Panc1 (cell line): ENCODE results near the gene ABCG2. TPM values are rescaled to one million over a fixed set of nuclear protein-coding genes. Genes with fewer than 3 reads are reported as not detected.

Experiments used
- ATAC-seq: fragments of 200-7000 bp; cut with Tn5 transposase; 2 replicates; pipeline ENCODE4 v1.9.1; 2020; ENCODE audit warnings: mild to moderate bottlenecking, moderate library complexity
- BruUV-seq: library from RNA; stranded (reverse); fragments of 400-500 nt; replicated peaks from 2 replicates; lab custom pipeline; 2021; lab: Mats Ljungman, UMichigan
- CTCF ChIA-PET: fragments of 300-600 bp; sonication (Branson Sonifier 250); formaldehyde crosslinking; loops from one replicate; lab custom pipeline; 2022; ENCODE audit warnings: antibody characterized with exemption; lab: Charles Lee
- POLR2A ChIA-PET: fragments of 300-600 bp; sonication (Branson Sonifier 250); formaldehyde crosslinking; loops from one replicate; lab custom pipeline; 2022; ENCODE audit warnings: antibody characterized with exemption; lab: Charles Lee
- DNase-seq: peaks from one replicate; pipeline ENCODE4 v3.0.0-alpha.2; 2010; ENCODE audit warnings: low read depth, low spot score
- H3K27ac ChIP-seq: 2 replicates; pipeline ENCODE4 v1.5.1; 2011; ENCODE audit warnings: mild to moderate bottlenecking, low read length, inconsistent platforms
- H3K27me3 ChIP-seq: fragments of 200-500 bp; sonication (Bioruptor generic); 2 replicates; pipeline ENCODE4 v1.6.0; 2014; ENCODE audit warnings: low read length, inconsistent platforms; ENCODE audit not compliant: control insufficient read depth, insufficient read depth
- H3K36me3 ChIP-seq: fragments of 200-500 bp; sonication (Bioruptor generic); 2 replicates; pipeline ENCODE4 v1.5.1; 2014; ENCODE audit warnings: inconsistent platforms, mild to moderate bottlenecking, low read length, moderate library complexity; ENCODE audit not compliant: control insufficient read depth, insufficient read depth
- H3K4me1 ChIP-seq: 2 replicates; pipeline ENCODE4 v1.5.1; 2011; ENCODE audit warnings: inconsistent platforms, mild to moderate bottlenecking, low read length, moderate library complexity; ENCODE audit not compliant: control insufficient read depth, insufficient read depth
- H3K4me3 ChIP-seq, 2 experiments: 2 replicates each; pipeline ENCODE4 v1.5.1; 2011 to 2012; ENCODE audit warnings: low read depth in 2 of 2, low read length in 2 of 2, mild to moderate bottlenecking in 2 of 2, inconsistent platforms in 1 of 2, moderate library complexity in 1 of 2
- H3K9me3 ChIP-seq: fragments of 200-500 bp; sonication (Bioruptor generic); 2 replicates; pipeline ENCODE4 v1.5.1; 2014; ENCODE audit warnings: low read depth, mild to moderate bottlenecking, inconsistent platforms, low read length, moderate library complexity; ENCODE audit not compliant: control insufficient read depth, insufficient read depth
- CTCF ChIP-seq: fragments of 450-650 bp; IDR thresholded peaks from 2 replicates; pipeline ENCODE4 v1.5.1; 2017; ENCODE audit warnings: mild to moderate bottlenecking
- POLR2AphosphoS5 ChIP-seq: IDR thresholded peaks from 2 replicates; pipeline ENCODE4 v1.6.1; 2012; ENCODE audit warnings: mild to moderate bottlenecking, low read depth, low read length, moderate library complexity
- REST ChIP-seq, 2 experiments: IDR thresholded peaks; 2 replicates each; pipeline ENCODE4 v1.6.1; 2011 to 2012; ENCODE audit warnings: low read depth in 2 of 2, control low read depth in 1 of 2, low read length in 1 of 2, mild to moderate bottlenecking in 1 of 2, moderate library complexity in 1 of 2; ENCODE audit not compliant: insufficient read depth in 1 of 2
- SIN3A ChIP-seq: IDR thresholded peaks from 2 replicates; pipeline ENCODE4 v1.6.1; 2012; ENCODE audit warnings: low read depth, mild to moderate bottlenecking, low read length, moderate library complexity, borderline replicate concordance; ENCODE audit not compliant: insufficient read depth
- TCF7L2 ChIP-seq: IDR thresholded peaks from 2 replicates; pipeline ENCODE4 v1.6.1; 2011; ENCODE audit warnings: mild to moderate bottlenecking, low read depth, low read length, inconsistent platforms
- in situ Hi-C: cut with HindIII; loops from 2 replicates; pipeline ENCODE4 v1.10.0; 2016; ENCODE audit warnings: low sequenced_read_pairs, low pct_unique_long_range_greater_than_20kb
- intact Hi-C: fragments of 100-400 bp; cut with micrococcal nuclease; formaldehyde crosslinking; loops from one replicate; pipeline ENCODE4 v1.10.0; 2022; ENCODE audit not compliant: unreplicated experiment
- total RNA-seq: library from RNA; stranded (reverse); gene quantifications from one replicate; pipeline ENCODE4 v1.2.1, GENCODE V29; 2021; ENCODE audit not compliant: unreplicated experiment

The ABCG2 gene
- total RNA-seq, 1 experiment from 2014 or later, result 63.3 TPM

- intact Hi-C loops (no loop called here), in situ Hi-C loops (no loop called here)
- ChIA-PET CTCF (interaction anchor here (0.6 kb wide), 1 partner anchor 140 kb away, joined by 3 read pairs; no protein-coding TSS in a partner anchor), POLR2A (no interaction called here)
- H3K36me3 ChIP-seq, result no peaks in the 10 kb centered on the region; the same call in 1 of the 2 replicates
- BruUV-seq, result no TSS peak
- H3K27ac ChIP-seq, result no peak overlapping the region
- DNase-seq, result no peak
- no peaks in the 10 kb centered on the region for H3K4me1 ChIP-seq
- no peaks in the 10 kb centered on the region for H3K9me3 ChIP-seq
- TF ChIP-seq TCF7L2, result no peak
- TF ChIP-seq SIN3A, result no peak
- TF ChIP-seq CTCF, result no peak
- TF ChIP-seq POLR2AphosphoS5, result no peak
- TF ChIP-seq REST (IDR thresholded peaks at IDR 0.05; ENCODE audit: insufficient read depth in 1 of 2, low read depth in 2 of 2, low read length in 1 of 2), result no peak
- no peak for ATAC-seq
- no peak overlapping the region for H3K4me3 ChIP-seq
- no peaks in the 10 kb centered on the region for H3K27me3 ChIP-seq
Measured at GRCh38 chr4:88070031-88070430, 88.4 kb downstream of the ABCG2 start.

- H3K4me1 ChIP-seq, result no peaks in the 10 kb centered on the region
- ATAC-seq (no peak), DNase-seq (no peak)
- H3K4me3 ChIP-seq, result no peak overlapping the region
- in situ Hi-C loops, result no loop called here
- TF ChIP-seq POLR2AphosphoS5 (no peak), TCF7L2 (no peak), CTCF (no peak), REST (IDR thresholded peaks at IDR 0.05; ENCODE audit: insufficient read depth in 1 of 2, low read depth in 2 of 2, low read length in 1 of 2) (no peak), SIN3A (no peak)
- H3K36me3 ChIP-seq, result peaks cover 2% of the 10 kb centered on the region; the same call in 1 of the 2 replicates
- ChIA-PET POLR2A (no interaction called here), CTCF (no interaction called here)
- H3K27ac ChIP-seq, result no peak overlapping the region
- intact Hi-C loops, result no loop called here
- no peaks in the 10 kb centered on the region for H3K27me3 ChIP-seq
- H3K9me3 ChIP-seq, result no peaks in the 10 kb centered on the region
- no TSS peak for BruUV-seq
Measured at GRCh38 chr4:88064410-88064809, 94.0 kb downstream of the ABCG2 start.
